ENCODE results near the gene GALNT14. TPM values are rescaled to one million over a fixed set of nuclear protein-coding genes. Genes with fewer than 3 reads are reported as not detected.

The GALNT14 gene
- total and polyA plus RNA-seq, 10 donors: 2.7 to 18.5 (median 4.5) TPM

GRCh38 chr2:30985493-30986230, 152.6 kb downstream of the GALNT14 start:
- 66 to 78% (median 72%) methylated on average over 9 of the region's 9 CpGs for WGBS, 5 donors
- Histone ChIP-seq H3K27ac (no peak overlapping the region), H3K9me3 (no peaks in the 10 kb centered on the region), H3K4me3 (no peak overlapping the region), H3K4me1 (no peaks in the 10 kb centered on the region), H3K27me3 (replicated peaks in 1 of 7) (no peaks in the 10 kb centered on the region), H3K36me3 (peaks cover 0 to 3% (median 0%) of the 10 kb centered on the region in 6 donors)
- no peak for DNase-seq
- intact Hi-C loops (cut with DNase I; ENCODE audit: low total_unique reads): no loop called here
- TF ChIP-seq POLR2AphosphoS5 (IDR thresholded peaks at IDR 0.05): no peak
- TF ChIP-seq POLR2A (IDR thresholded peaks at IDR 0.05): no peak
- no peak for TF ChIP-seq CTCF (IDR thresholded peaks at IDR 0.05 in 8 of 11, conservative IDR thresholded peaks at IDR 0.05 in 3 of 11)

- no peaks in the 10 kb centered on the region for H3K4me1 ChIP-seq
- H3K27me3 ChIP-seq (replicated peaks in 1 of 7): no peaks in the 10 kb centered on the region
- WGBS, 5 donors: 64 to 94% (median 72%) methylated on average over 2 of the region's 2 CpGs
These were observed 154.1 kb downstream of the GALNT14 start for GRCh38 chr2:30984148-30984547.

GRCh38 chr2:30981510-30981909, 156.7 kb downstream of the GALNT14 start:
- intact Hi-C loops (cut with DNase I; ENCODE audit: low total_unique reads): no loop called here
- Histone ChIP-seq H3K27ac (no peak overlapping the region), H3K4me1 (peaks cover 0 to 5% (median 0%) of the 10 kb centered on the region in 6 donors), H3K36me3 (no peaks in the 10 kb centered on the region), H3K4me3 (no peak overlapping the region), H3K9me3 (no peaks in the 10 kb centered on the region), H3K27me3 (replicated peaks in 1 of 7) (no peaks in the 10 kb centered on the region)
- no peak for DNase-seq
- WGBS, 5 donors: 70 to 85% (median 77%) methylated on average over 8 of the region's 8 CpGs
- no peak for TF ChIP-seq POLR2A (IDR thresholded peaks at IDR 0.05)
- TF ChIP-seq POLR2AphosphoS5 (IDR thresholded peaks at IDR 0.05): no peak
- no peak for TF ChIP-seq CTCF (IDR thresholded peaks at IDR 0.05 in 8 of 11, conservative IDR thresholded peaks at IDR 0.05 in 3 of 11)

More at GRCh38 chr2:30984148-30984547, 154.1 kb downstream of the GALNT14 start:
- DNase-seq: no peak
- no peak overlapping the region for H3K27ac ChIP-seq
- H3K9me3 ChIP-seq: no peaks in the 10 kb centered on the region
- no peak overlapping the region for H3K4me3 ChIP-seq
- TF ChIP-seq CTCF (IDR thresholded peaks at IDR 0.05 in 8 of 11, conservative IDR thresholded peaks at IDR 0.05 in 3 of 11) (no peak), POLR2AphosphoS5 (IDR thresholded peaks at IDR 0.05) (no peak), POLR2A (IDR thresholded peaks at IDR 0.05) (no peak)
- intact Hi-C loops (cut with DNase I; ENCODE audit: low total_unique reads): no loop called here
- peaks cover 0 to 3% (median 0%) of the 10 kb centered on the region in 6 donors for H3K36me3 ChIP-seq

- DNase-seq: no peak
- H3K27ac ChIP-seq: no peak overlapping the region
- TF ChIP-seq POLR2A (IDR thresholded peaks at IDR 0.05) (no peak), CTCF (IDR thresholded peaks at IDR 0.05 in 8 of 11, conservative IDR thresholded peaks at IDR 0.05 in 3 of 11) (no peak), POLR2AphosphoS5 (IDR thresholded peaks at IDR 0.05) (no peak)
- H3K27me3 ChIP-seq (replicated peaks in 1 of 7): no peaks in the 10 kb centered on the region
- peaks cover 0 to 5% (median 0%) of the 10 kb centered on the region in 6 donors for H3K4me1 ChIP-seq
- no peaks in the 10 kb centered on the region for H3K9me3 ChIP-seq
- no peaks in the 10 kb centered on the region for H3K36me3 ChIP-seq
- no peak overlapping the region for H3K4me3 ChIP-seq
- WGBS, 5 donors: 77 to 92% (median 83%) methylated on average over 3 of the region's 3 CpGs
- intact Hi-C loops (cut with DNase I; ENCODE audit: low total_unique reads): no loop called here
These were observed 157.1 kb downstream of the GALNT14 start for GRCh38 chr2:30981096-30981495.
